Head of caudate nucleus (tissue), 42 donors: ENCODE results near the gene BANP.
A peak's percentile ranks its signal among the peaks of the same experiment; 100 is the strongest.
"Not testable (repeated sequence)": the region's sequence is repeated elsewhere in the genome, so short reads cannot be mapped to it uniquely, and the experiment has no call there.

Experiments
- DNase-seq, 42 donors: peaks; one replicate each; pipeline versions ENCODE4 v3.0.0 to v3.0.0-alpha.2; 2020 to 2021; ENCODE audit warnings: mixed read lengths in 7 of 42
- intact Hi-C: fragments of 100-400 bp; cut with DNase I; formaldehyde crosslinking; loops from one replicate; pipeline ENCODE4 v1.15.0; 2022

The BANP gene

GRCh38 chr16:87983072-87983736, 32.0 kb downstream of the BANP start:
- DNase-seq, intact Hi-C loops: not testable (repeated sequence)

GRCh38 chr16:87983737-87984097, 32.5 kb downstream of the BANP start:
- intact Hi-C loops: not testable (repeated sequence)

DNA sequence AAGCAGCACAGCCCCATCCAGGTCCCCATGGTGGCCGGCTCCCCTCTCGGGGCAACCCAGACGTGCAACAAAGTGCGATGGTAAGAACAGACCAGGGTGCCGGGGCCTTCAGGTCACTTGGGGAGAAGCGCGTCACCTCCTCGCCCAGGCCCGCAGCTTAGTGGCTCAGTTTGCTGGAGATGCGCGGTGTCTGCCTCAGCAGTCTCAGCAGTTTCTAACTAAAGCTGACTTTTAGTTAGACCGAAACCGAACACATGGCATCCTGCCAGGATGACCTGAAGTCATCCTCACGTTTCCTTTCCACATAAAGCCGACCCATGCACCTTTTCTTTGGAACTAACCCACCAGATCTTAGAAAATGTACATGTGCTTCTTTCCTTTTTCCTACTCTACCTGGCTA, 32.9 kb downstream of the BANP start:
- DNase-seq, intact Hi-C loops: not testable (repeated sequence)

More at GRCh38 chr16:87983737-87984097, 32.5 kb downstream of the BANP start:
- DNase-seq: not testable (repeated sequence)

DNA sequence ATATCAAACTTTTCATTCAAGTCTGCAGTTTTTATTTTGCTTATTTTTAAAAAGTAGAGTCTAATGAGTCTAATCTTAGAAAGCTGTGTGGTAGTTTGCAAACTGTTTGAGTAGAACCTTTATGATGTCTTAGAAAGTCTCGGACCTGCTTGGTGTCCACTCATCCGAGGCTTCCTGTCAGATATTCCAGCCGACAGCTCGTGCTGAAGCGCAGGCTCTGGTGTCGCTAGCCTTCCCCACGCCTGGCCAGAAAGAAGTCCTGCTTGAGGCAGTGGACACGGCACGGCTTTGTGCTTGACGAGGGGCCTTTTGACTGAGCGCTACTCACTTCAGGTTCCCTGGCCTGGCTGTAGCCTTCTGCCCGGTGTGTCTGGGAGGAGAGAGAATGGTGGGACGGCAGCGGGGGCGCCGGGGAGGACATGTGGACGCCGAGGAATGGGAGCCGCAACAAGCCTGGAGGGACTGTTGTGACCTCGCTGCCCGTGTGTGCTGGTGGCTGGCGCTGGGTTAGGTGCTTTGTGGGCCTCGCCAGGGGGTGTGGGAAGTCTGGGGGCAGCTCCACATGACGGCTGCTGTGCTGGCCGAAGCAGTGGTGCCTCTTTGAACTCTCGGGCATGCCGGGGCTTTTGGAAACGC, 33.5 kb downstream of the BANP start:
- intact Hi-C loops: no loop called here
- DNase-seq: no peak

GRCh38 chr16:87985493-87985892, 34.3 kb downstream of the BANP start:
- intact Hi-C loops, DNase-seq: not testable (repeated sequence)

DNA sequence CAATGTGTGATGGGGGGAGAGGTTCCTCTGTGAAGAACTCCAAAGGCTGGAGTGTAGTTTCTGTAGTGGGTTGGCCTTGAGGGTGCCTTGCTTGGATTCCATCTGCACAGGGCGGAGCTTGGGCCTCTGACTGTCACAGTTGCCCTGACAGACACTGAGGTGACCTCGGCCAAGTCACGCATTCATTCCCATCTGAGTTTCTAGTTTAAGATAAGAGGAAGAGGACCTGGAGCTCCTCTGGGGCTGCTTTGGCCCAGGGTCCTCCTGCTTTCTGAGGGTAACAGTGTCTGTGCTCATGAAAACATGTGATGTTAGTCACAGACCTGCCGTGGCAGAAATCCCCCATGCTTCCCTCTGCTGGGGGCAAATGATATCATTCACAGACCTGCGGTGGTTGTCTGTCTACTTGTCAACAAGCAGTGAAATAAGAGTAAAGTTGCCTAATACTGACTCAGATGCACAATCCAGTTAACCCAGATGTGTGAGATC, 35.2 kb downstream of the BANP start:
- DNase-seq, intact Hi-C loops: not testable (repeated sequence)

DNA sequence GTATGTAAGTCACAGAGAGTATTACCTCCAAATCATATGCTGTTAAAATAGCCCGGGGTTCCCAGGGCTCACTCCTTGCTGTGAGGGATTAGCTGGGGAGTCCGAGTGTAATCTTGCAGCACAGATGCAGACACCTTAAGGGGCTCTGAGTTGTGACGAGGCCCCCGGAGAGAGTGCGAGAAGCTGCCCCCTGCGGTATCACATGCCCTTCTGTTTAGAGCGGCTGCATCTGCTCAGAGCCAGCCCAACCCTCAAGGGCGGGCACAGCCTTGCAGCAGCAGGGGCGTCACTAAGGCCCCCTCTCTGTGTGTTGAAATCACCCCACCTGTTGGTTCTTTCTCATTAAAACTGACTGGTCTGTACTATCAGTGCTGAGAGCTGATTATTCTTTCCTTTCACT, 37.4 kb downstream of the BANP start:
- DNase-seq, intact Hi-C loops: not testable (repeated sequence)

GRCh38 chr16:87990254-87990653, 39.0 kb downstream of the BANP start:
- intact Hi-C loops, DNase-seq: not testable (repeated sequence)

DNA sequence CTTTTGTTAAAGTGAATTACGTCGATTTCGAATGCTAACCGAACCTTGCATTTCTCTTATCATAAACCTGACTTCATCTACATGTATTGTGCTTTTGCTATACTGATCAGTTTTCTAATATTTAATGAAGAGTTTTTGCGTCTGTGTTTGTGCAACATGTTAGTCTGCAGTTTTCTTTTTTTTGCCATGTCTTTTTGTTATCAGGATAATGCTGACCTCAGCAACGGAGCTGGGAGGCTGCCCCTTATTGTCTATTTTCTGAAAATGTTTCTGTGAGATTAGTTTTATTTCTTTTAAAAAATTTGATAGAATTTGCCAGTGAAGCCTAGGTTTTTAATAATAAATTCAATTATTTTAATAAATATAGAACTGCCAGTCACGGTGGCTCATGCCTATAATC, 40.9 kb downstream of the BANP start:
- DNase-seq, intact Hi-C loops: not testable (repeated sequence)

DNA sequence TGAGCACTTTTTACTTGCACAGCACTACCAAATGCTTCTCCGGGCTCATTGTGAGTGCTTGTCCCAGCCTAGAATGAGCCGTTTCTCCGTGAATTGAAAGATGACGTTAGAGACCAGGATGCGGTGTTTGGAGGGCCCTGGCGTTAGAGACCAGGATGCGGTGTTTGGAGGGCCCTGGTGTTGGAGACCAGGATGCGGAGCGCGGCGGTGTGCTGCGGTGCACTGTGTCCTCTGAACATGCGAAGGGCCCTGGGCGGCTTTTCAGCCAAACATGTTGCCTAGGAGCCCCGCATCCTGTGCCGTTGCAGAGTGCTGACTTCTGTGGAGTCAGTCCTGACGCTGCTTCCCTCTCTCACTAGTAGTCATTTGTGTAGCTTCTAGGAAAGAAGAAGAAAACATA, 42.7 kb downstream of the BANP start:
- intact Hi-C loops: no loop called here
- no peak for DNase-seq

DNA sequence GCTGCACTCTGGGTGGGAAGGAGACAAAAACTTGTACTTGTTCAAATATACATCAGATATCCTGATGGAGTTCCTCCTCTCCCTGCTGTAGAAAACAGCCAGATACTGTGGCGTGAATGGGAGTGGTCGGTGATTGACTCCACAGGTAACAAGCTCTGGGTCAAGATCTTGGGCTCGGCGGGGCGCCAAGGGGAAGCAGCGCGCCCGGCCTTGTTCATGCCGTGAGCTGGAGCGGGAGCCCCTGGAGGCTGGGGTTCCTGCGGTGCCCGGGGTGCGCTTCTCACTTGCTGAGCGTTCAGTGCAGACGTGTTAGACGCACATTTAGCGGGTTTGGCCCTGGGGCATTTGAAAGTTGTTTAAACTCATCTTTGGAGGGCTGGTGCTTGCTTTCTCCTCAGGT, 44.4 kb downstream of the BANP start:
- intact Hi-C loops: no loop called here
- DNase-seq: no peak

DNA sequence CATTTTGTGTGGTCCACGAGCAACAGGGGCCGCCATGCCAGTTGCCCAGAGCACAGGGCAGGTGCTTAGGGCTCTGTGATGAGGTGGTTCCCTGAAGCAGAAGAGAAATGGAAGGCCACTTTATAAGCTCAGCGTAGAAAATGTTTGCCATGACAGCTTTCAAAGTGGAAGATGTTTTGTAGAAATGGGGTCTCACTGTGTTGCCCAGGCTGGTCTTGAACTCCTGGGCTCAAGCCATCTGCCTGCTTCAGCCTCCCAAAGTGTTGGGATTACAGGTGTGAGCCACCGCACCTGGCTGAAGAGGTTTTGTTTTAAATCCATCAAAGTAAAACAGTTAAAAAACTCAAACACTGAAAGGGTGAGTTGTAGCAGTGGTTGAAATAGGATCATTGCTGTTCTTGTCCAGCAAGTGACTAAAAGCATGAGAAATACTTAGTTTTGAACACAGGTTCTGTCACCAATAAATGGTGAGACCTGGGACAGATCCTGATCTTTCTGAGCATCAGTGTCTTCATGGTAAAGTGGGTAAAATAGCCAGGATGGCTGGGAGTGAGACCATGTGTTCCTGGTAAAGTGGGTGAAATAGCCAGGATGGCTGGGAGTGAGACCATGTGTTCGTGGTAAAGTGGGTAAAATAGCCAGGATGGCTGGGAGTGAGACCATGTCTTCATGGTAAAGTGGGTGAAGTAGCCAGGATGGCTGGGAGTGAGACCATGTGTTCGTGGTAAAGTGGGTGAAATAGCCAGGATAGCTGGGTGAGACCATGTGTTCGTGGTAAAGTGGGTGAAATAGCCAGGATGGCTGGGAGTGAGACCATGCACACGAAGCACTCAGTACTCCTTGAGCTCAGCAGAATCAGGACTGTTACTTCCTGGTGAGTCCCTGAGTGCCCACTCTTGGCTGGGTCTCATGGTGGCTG, 46.0 kb downstream of the BANP start:
- intact Hi-C loops: no loop called here

GRCh38 chr16:87998184-87998793, 47.1 kb downstream of the BANP start:
- DNase-seq: peak in 6 of 42 donors; percentile 17 to 48 (median 41)

More for the DNA sequence above, 46.0 kb downstream of the BANP start:
- no peak for DNase-seq

GRCh38 chr16:87998992-87999391, 47.8 kb downstream of the BANP start:
- DNase-seq, intact Hi-C loops: not testable (repeated sequence)

More at GRCh38 chr16:87998184-87998793, 47.1 kb downstream of the BANP start:
- intact Hi-C loops: not testable (repeated sequence)

DNA sequence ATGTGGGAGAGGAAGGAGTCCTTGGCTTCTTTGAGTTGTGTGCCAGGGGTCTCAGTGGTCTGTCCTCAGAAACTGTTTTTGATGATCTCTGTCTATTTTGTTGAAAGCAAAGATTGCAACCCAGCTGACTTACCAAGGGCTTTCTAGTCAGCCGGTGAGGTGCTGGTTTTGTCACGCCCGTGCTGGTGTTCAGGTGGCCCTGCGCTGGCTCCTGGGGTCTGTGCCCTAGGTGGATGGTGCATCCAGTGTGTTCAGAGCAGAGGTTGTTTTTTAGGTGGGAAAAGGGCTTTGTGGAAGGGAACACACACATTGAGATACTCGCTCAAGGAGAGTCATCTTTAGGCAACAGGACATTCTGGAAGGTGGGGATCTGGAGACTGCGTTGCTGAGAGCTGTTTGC, 51.0 kb downstream of the BANP start:
- intact Hi-C loops: no loop called here
- no peak for DNase-seq

DNA sequence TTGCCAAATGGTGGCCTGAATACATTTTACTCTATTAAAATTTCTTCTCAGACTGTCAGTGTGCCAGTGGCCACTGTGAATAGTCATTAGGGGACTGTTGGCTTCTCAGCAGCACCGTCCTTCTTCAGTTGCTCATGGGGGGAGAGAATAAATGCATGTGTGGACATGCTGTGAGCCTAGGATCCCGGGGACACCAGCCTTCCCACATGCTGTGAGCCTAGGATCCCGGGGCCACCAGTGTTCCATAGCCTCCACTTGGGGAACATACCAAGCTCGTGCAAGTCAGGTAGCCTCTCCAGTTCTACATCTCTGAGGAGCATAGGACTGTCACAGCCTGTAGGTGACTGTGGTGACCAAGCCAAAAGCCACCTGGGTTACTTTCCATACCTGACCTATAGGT, 51.5 kb downstream of the BANP start:
- peak in 1 of 42 donors; percentile 1 for DNase-seq
- intact Hi-C loops: no loop called here

GRCh38 chr16:88003316-88003715, 52.1 kb downstream of the BANP start:
- intact Hi-C loops: no loop called here
- peak in 1 of 42 donors; percentile 12 for DNase-seq

DNA sequence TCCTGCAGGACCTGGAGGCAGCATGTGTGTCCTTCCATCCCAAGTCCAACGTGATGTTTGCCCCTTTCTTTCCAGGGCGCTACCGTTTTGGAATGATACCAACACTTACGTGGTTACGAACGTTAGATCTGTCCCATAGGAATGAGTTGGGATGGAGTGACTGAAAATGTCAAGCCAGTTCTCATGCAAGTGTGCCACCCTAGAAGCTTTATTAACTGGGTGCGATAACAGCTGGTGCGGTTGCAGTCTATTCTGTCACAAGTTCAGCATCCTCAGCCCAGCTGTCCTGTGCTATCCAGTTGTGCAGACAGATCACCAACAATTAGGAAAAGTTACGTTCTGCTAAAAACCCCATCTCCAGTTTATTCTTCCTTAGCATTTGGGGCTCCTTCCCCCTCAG, 52.5 kb downstream of the BANP start:
- DNase-seq: no peak
- intact Hi-C loops: no loop called here

DNA sequence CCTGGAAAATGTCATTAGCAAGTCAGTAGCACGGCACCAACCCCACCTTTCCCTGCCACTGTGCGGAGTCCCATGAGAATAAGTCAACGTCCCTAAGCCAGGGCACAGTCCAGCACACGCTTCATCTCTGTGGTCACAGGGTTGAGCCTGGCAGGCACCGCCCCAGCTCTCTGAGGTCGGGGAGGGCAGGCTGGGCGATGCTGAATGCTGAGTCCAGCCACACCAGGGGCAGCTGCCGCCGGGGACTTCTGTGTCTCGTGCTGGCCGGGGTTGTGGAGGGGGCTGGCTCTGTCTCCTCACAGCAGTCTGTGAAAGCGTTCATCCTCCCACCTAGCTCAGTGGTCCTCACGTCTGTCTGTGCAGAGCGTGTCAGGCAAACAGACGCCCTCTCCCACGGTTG, 53.2 kb downstream of the BANP start:
- intact Hi-C loops: no loop called here
- DNase-seq: peak in 1 of 42 donors; percentile 9
